SK-N-DZ (cell line): Measurements from ENCODE around the gene ZBTB45.
"Not testable (repeated sequence)": the region's sequence is repeated elsewhere in the genome, so short reads cannot be mapped to it uniquely, and the experiment has no call there.

Source experiments
- DNase-seq: peaks from one replicate; pipeline ENCODE4 v3.0.0-alpha.2; 2015; ENCODE audit warnings: low spot score

ZBTB45 gene

GRCh38 chr19:58510084-58510862 lies 9.3 kb downstream of the ZBTB45 start:
- DNase-seq: no peak

GRCh38 chr19:58509731-58510083 lies 9.9 kb downstream of the ZBTB45 start:
- no peak for DNase-seq

GRCh38 chr19:58507602-58508223 lies 11.9 kb downstream of the ZBTB45 start:
- not testable (repeated sequence) for DNase-seq

GRCh38 chr19:58500242-58500641 lies 19.4 kb downstream of the ZBTB45 start:
- DNase-seq: no peak

GRCh38 chr19:58499021-58499927 lies 20.3 kb downstream of the ZBTB45 start:
- peak; percentile 96 for DNase-seq

- no peak for DNase-seq
Measured at GRCh38 chr19:58498316-58499020, 21.1 kb downstream of the ZBTB45 start.

GRCh38 chr19:58497634-58498170 lies 21.9 kb downstream of the ZBTB45 start:
- DNase-seq: no peak

- DNase-seq: no peak
Measured at GRCh38 chr19:58492265-58492664, 27.3 kb downstream of the ZBTB45 start.

GRCh38 chr19:58491393-58491792 lies 28.2 kb downstream of the ZBTB45 start:
- no peak for DNase-seq

- DNase-seq: not testable (repeated sequence)
Measured at GRCh38 chr19:58484349-58484748, 35.3 kb downstream of the ZBTB45 start.

GRCh38 chr19:58483776-58484175 lies 35.8 kb downstream of the ZBTB45 start:
- DNase-seq: no peak

- DNase-seq: no peak
Measured at GRCh38 chr19:58482372-58482771, 37.2 kb downstream of the ZBTB45 start.

- no peak for DNase-seq
Measured at GRCh38 chr19:58480831-58481230, 38.8 kb downstream of the ZBTB45 start.

- no peak for DNase-seq
Measured at GRCh38 chr19:58480481-58480830, 39.2 kb downstream of the ZBTB45 start.

GRCh38 chr19:58479736-58480480 lies 39.7 kb downstream of the ZBTB45 start:
- DNase-seq: no peak

GRCh38 chr19:58479303-58479702 lies 40.3 kb downstream of the ZBTB45 start:
- DNase-seq: no peak

- no peak for DNase-seq
Measured at GRCh38 chr19:58477871-58478270, 41.7 kb downstream of the ZBTB45 start.

- no peak for DNase-seq
Measured at GRCh38 chr19:58477130-58477529, 42.5 kb downstream of the ZBTB45 start.

- no peak for DNase-seq
Measured at GRCh38 chr19:58476498-58477015, 43.1 kb downstream of the ZBTB45 start.

- peak; percentile 93 for DNase-seq
Measured at GRCh38 chr19:58475714-58476497, 43.7 kb downstream of the ZBTB45 start, which contains the start of gene ZNF446. Gene ZNF446, plus strand, starts transcription at chr19:58476352. Its CDS starts 867 bp downstream, at chr19:58477219.
